K562 (cell line): ENCODE measurements around the gene TTLL12. TPM values are rescaled to one million over a fixed set of nuclear protein-coding genes. Genes with fewer than 3 reads are reported as not detected.

Experiments
- ATAC-seq: fragments of 200-7000 bp; cut with Tn5 transposase; 3 replicates; pipeline ENCODE4 v1.9.1; 2020; ENCODE audit warnings: moderate library complexity
- BruUV-seq: library from RNA; stranded (reverse); fragments of 400-500 nt; replicated peaks from 2 replicates; lab custom pipeline; 2021; lab: Mats Ljungman, UMichigan
- CTCF ChIA-PET: fragments of 300-600 bp; formaldehyde crosslinking; extraction: SDS; loops from one replicate; lab custom pipeline; 2021; ENCODE audit warnings: low intra/inter-chr PET ratio; lab: Yijun Ruan, JAX
- POLR2A ChIA-PET: fragments of 300-600, 350-650 bp; sonication (Branson Sonifier 250); formaldehyde crosslinking; extraction: SDS; loops from one replicate; lab custom pipeline; 2021; ENCODE audit warnings: antibody characterized with exemption, inconsistent platforms; lab: Yijun Ruan, JAX
- DNase-seq, 4 experiments: peaks; one replicate each; pipeline versions ENCODE4 v3.0.0 to v3.0.0-alpha.2; 2011 to 2018; ENCODE audit warnings: low spot score in 3 of 4, mixed read lengths in 3 of 4; ENCODE audit errors: extremely low read depth in 1 of 4
- FAIRE-seq: peaks from 2 replicates; lab custom pipeline; 2011; peaks lifted over from hg19 to GRCh38; lab: Jason Lieb, UNC
- H2AFZ ChIP-seq: 2 replicates; pipeline ENCODE4 v1.6.0; 2011; ENCODE audit warnings: low read depth, low read length, control low read depth, inconsistent platforms
- H3K27ac ChIP-seq: fragments of 200-600 bp; 3 replicates; pipeline ENCODE4 v1.8.0; 2011; ENCODE audit warnings: low read depth, mild to moderate bottlenecking, control low read depth, inconsistent platforms, low read length, moderate library complexity, mixed read lengths; ENCODE audit errors: extremely low read depth
- H3K27me3 ChIP-seq, 2 experiments: fragments of 300-600 bp in 1 of 2; 2 replicates in 1 of 2; 3 replicates in 1 of 2; pipeline versions ENCODE4 v1.6.0 to v1.8.0; 2011; ENCODE audit warnings: inconsistent platforms in 2 of 2, low read length in 2 of 2, mild to moderate bottlenecking in 1 of 2, mixed read lengths in 1 of 2, moderate library complexity in 1 of 2; ENCODE audit not compliant: control insufficient read depth in 2 of 2, insufficient read depth in 2 of 2
- H3K36me3 ChIP-seq: fragments of 300-600 bp; 3 replicates; pipeline ENCODE4 v1.8.0; 2011; ENCODE audit warnings: mild to moderate bottlenecking, low read length, inconsistent platforms; ENCODE audit not compliant: control insufficient read depth, insufficient read depth
- H3K4me1 ChIP-seq, 2 experiments: fragments of 200-600 bp in 1 of 2; replicated peaks in 1 of 2; 2 replicates in 1 of 2; 3 replicates in 1 of 2; pipeline versions ENCODE4 v1.5.1 to v1.8.0; 2011; ENCODE audit warnings: inconsistent platforms in 2 of 2, low read length in 2 of 2, mild to moderate bottlenecking in 1 of 2, mixed read lengths in 1 of 2, moderate library complexity in 1 of 2; ENCODE audit not compliant: control insufficient read depth in 2 of 2, insufficient read depth in 2 of 2
- H3K4me2 ChIP-seq: 2 replicates; pipeline ENCODE4 v1.6.1; 2011; ENCODE audit warnings: low read length, control low read depth, inconsistent platforms, mixed read lengths; ENCODE audit not compliant: insufficient read depth
- H3K4me3 ChIP-seq: fragments of 200-600 bp; sonication (generic), shearing (Covaris generic); 2 replicates; pipeline ENCODE4 v1.5.1; 2016; ENCODE audit warnings: control low read depth, inconsistent platforms
- H3K79me2 ChIP-seq: fragments of 200-600 bp; 3 replicates; pipeline ENCODE4 v1.8.0; 2011; ENCODE audit warnings: low read length, inconsistent platforms; ENCODE audit not compliant: control insufficient read depth, insufficient read depth
- H3K9ac ChIP-seq, 2 experiments: 2 replicates each; pipeline versions ENCODE4 v1.6.0 to v1.6.1; 2011; ENCODE audit warnings: low read depth in 2 of 2, low read length in 2 of 2, control low read depth in 1 of 2, inconsistent platforms in 1 of 2, mild to moderate bottlenecking in 1 of 2, mixed read lengths in 1 of 2; ENCODE audit not compliant: insufficient read depth in 1 of 2
- H3K9me1 ChIP-seq: one replicate; pipeline ENCODE4 v1.6.0; 2011; ENCODE audit warnings: inconsistent platforms, mild to moderate bottlenecking, low read length, moderate library complexity; ENCODE audit not compliant: control insufficient read depth, insufficient read depth
- H3K9me3 ChIP-seq: replicated peaks from 2 replicates; pipeline ENCODE4 v1.5.1; 2011; ENCODE audit warnings: low read depth, low read length, inconsistent platforms; ENCODE audit not compliant: control insufficient read depth, insufficient read depth
- H4K20me1 ChIP-seq: replicated peaks from 2 replicates; pipeline ENCODE4 v1.6.1; 2011; ENCODE audit warnings: low read length, inconsistent platforms, mixed read lengths; ENCODE audit not compliant: control insufficient read depth, insufficient read depth
- BHLHE40 ChIP-seq: IDR thresholded peaks from 2 replicates; pipeline ENCODE4 v1.6.1; 2011; ENCODE audit warnings: low read length, improper control_type of control experiment
- CCAR2 ChIP-seq: fragments of 200-400 bp; formaldehyde crosslinking; IDR thresholded peaks from 2 replicates; pipeline ENCODE4 v1.6.1; 2017; ENCODE audit warnings: mild to moderate bottlenecking, low read depth, low read length
- CTCF ChIP-seq, 3 experiments: IDR thresholded peaks in 2 of 3; conservative IDR thresholded peaks in 1 of 3; 2 replicates each; pipeline ENCODE4 v1.5.1; 2011 to 2012; ENCODE audit warnings: low read length in 3 of 3, mild to moderate bottlenecking in 3 of 3, control low read depth in 2 of 3, improper control_type of control experiment in 1 of 3, inconsistent platforms in 1 of 3, low read depth in 1 of 3, mixed read lengths in 1 of 3, moderate library complexity in 1 of 3; ENCODE audit not compliant: insufficient read depth in 2 of 3
- HBP1 ChIP-seq: fragments of 450-650 bp; formaldehyde crosslinking; IDR thresholded peaks from 2 replicates; pipeline ENCODE4 v1.4.0; 2022; ENCODE audit warnings: missing genetic modification characterization
- NCOA1 ChIP-seq: fragments of 450-650 bp; IDR thresholded peaks from 2 replicates; pipeline ENCODE4 v1.6.1; 2016; ENCODE audit warnings: low read depth
- RAD21 ChIP-seq, 2 experiments: fragments of 250-450 bp in 1 of 2; fragments of 450-650 bp in 1 of 2; sonication (Bioruptor Pico) in 1 of 2; formaldehyde crosslinking in 1 of 2; IDR thresholded peaks in 1 of 2; conservative IDR thresholded peaks in 1 of 2; 2 replicates each; pipeline versions ENCODE4 v1.4.0 to v1.8.0; 2020 to 2022; ENCODE audit warnings: mild to moderate bottlenecking in 2 of 2, moderate library complexity in 1 of 2
- TEAD1 ChIP-seq, 2 experiments: fragments of 450-650 bp in 1 of 2; sonication (generic) in 1 of 2; formaldehyde crosslinking; IDR thresholded peaks; 2 replicates each; pipeline versions ENCODE4 v1.4.0 to v1.8.0; 2020 to 2022; ENCODE audit warnings: mild to moderate bottlenecking in 2 of 2, missing genetic modification reagents in 1 of 2
- XRCC4 ChIP-seq: IDR thresholded peaks from one replicate; pipeline ENCODE4 v1.6.1; 2011; ENCODE audit not compliant: insufficient read depth, insufficient read length; ENCODE audit errors: extremely low read depth
- ZBTB17 ChIP-seq: fragments of 450-650 bp; formaldehyde crosslinking; IDR thresholded peaks from 2 replicates; pipeline ENCODE4 v1.4.0; 2020; ENCODE audit warnings: mild to moderate bottlenecking
- ZNF24 ChIP-seq: fragments of 450-650 bp; IDR thresholded peaks from 2 replicates; pipeline ENCODE4 v1.6.1; 2016
- WGBS: fragments of 100-300 bp; shearing (Covaris generic); methylation state at CpG from one replicate; pipeline ENCODE4 v1.1.6; 2016; ENCODE audit warnings: low coverage, mixed read lengths; ENCODE audit not compliant: insufficient coverage; ENCODE audit errors: missing lambda C conversion rate; 5-methylcytosine and 5-hydroxymethylcytosine counted together
- in situ Hi-C: fragments of 300-500 bp; cut with MboI; formaldehyde crosslinking; loops from 4 replicates; pipeline ENCODE4 v1.15.0; 2018; ENCODE audit warnings: inconsistent platforms, mixed read lengths
- intact Hi-C: fragments of 100-400 bp; cut with micrococcal nuclease; formaldehyde crosslinking; loops from 2 replicates; pipeline ENCODE4 v1.14.2; 2022
- polyA plus RNA-seq, 8 experiments: library from polyadenylated mRNA; depleted of rRNA in 4 of 8; stranded (reverse) in 5 of 8; unstranded in 3 of 8; fragments of >200 nt; fragmentation: Nextera tagmentation in 2 of 8; fragmentation: Illumina TruSeq in 1 of 8; extraction: Ambion mirVana in 2 of 8; extraction: Trizol in 1 of 8; gene quantifications; 2 replicates each; pipeline versions ENCODE4 v1.2.1 to v1.2.3, GENCODE V29; 2011 to 2014; ENCODE audit warnings: inconsistent platforms in 1 of 8, missing spikeins in 1 of 8
- total RNA-seq, 7 experiments: library from RNA; depleted of rRNA in 6 of 7; stranded (reverse); fragments of >200 nt in 6 of 7; fragmentation: Illumina TruSeq in 2 of 7; extraction: Trizol in 2 of 7; gene quantifications; 2 replicates each; pipeline versions ENCODE4 v1.2.1 to v1.2.3, GENCODE V29; 2011 to 2021; ENCODE audit warnings: low replicate concordance in 1 of 7
- TF ChIP-seq, protein P1 (sequence below): fragments of 250-450 bp; sonication (Bioruptor Pico); IDR thresholded peaks from 2 replicates; pipeline ENCODE4 v1.8.0; 2021; ENCODE audit warnings: moderate library complexity, mild to moderate bottlenecking, inconsistent platforms

The TTLL12 gene
- total and polyA plus RNA-seq, 9 of the 15 experiments (the other 6 are each of a cell fraction or from before 2014, with no cell fraction given): 1.3 to 128 (median 43.0) TPM

GRCh38 chr22:43160497-43161126 is 26.3 kb downstream of the TTLL12 start (continued):
- no peak for TF ChIP-seq ZBTB17
- TF ChIP-seq ZNF24: no peak
- TF ChIP-seq TEAD1 (CRISPR knock-in tag; IDR thresholded peaks at IDR 0.05): no peak
- TF ChIP-seq CCAR2: no peak

DNA sequence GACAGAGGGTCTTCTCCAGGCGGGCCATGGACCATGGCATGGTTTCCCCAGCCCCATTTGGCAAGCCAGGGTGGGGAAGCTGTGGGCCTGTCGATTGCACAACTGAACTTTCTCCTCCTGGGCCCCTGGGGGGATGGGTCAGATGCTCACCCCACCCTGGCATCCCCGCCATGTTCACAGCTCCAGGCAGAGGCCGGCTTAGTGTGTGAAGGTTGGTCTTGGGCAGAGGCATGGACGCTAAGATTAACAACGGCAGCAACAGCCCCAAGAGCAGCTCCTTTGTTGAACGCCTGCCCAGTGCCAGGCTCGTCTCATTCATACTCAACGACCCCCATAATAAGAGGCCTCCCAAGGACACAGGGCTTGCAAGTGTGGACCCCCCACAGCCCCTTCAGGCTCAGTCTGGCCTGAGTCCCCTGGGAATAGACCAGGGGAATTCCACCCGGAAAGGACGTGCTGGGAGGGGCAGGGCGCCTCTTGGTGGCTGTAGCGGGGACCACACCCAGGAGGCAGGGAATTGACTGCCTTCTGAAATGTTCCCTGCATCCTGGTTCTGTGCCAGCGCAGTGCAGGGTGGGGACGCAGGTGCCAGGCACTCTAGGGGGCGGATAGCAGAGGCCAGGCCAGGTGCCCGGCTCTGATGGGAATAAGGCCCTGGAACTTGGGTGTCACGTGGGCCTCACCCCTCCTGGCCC is 27.3 kb downstream of the TTLL12 start:
- ATAC-seq: no peak

More for the DNA sequence above, 27.3 kb downstream of the TTLL12 start:
- BruUV-seq: no TSS peak
- intact Hi-C loops (no loop called here), in situ Hi-C loops (no loop called here)
- no peak overlapping the region for H3K4me2 ChIP-seq
- CTCF ChIA-PET: no interaction called here
- FAIRE-seq (no peak), DNase-seq (peak in 1 of 4 experiments; percentile 29)
- WGBS: 86% methylated on average over 6 of the region's 18 CpGs
- H3K27ac ChIP-seq: no peak overlapping the region
- H3K36me3 ChIP-seq: peaks cover 19% of the 10 kb centered on the region; the same call in 1 of the 3 replicates
- peaks cover 8 to 49% of the 10 kb centered on the region in 2 experiments for H3K4me1 ChIP-seq
- no peak for TF ChIP-seq BHLHE40
- TF ChIP-seq, protein P1, sequence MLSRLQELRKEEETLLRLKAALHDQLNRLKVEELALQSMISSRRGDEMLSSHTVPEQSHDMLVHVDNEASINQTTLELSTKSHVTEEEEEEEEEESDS: no peak
- no peak for TF ChIP-seq NCOA1
- TF ChIP-seq CTCF (IDR thresholded peaks at IDR 0.05 in 2 of 3, conservative IDR thresholded peaks at IDR 0.05 in 1 of 3; ENCODE audit: insufficient read depth in 2 of 3, low read depth in 1 of 3, low read length in 3 of 3): peak; percentile 18 to 43 (median 20); a peak in 2 of 6 replicates
- TF ChIP-seq RAD21 (CRISPR knock-in tag; conservative IDR thresholded peaks at IDR 0.05 in 1 of 2, IDR thresholded peaks at IDR 0.05 in 1 of 2): peak in 1 of 2 experiments; percentile 10; a peak in 1 of 4 replicates
- no peak for TF ChIP-seq HBP1
- no peak for TF ChIP-seq XRCC4
- peaks cover 5% of the 10 kb centered on the region; the same call in 1 of the 3 replicates for H3K79me2 ChIP-seq
- no peak overlapping the region for H3K4me3 ChIP-seq
- H3K27me3 ChIP-seq: no peaks in the 10 kb centered on the region
- no peak overlapping the region; a peak in 1 of 4 replicates for H3K9ac ChIP-seq
- 0 out of 2 replicates have a peak, but pooled peaks cover 3% of the 10 kb centered on the region for H4K20me1 ChIP-seq
- no peak overlapping the region for H2AFZ ChIP-seq
- no peaks in the 10 kb centered on the region for H3K9me3 ChIP-seq
- POLR2A ChIA-PET: no interaction called here
- H3K9me1 ChIP-seq: no peaks in the 10 kb centered on the region
